GM12878 (cell line): ENCODE results near the gene ADIPOQ. TPM values are rescaled to one million over a fixed set of nuclear protein-coding genes. Genes with fewer than 3 reads are reported as not detected.
"Not testable (repeated sequence)": the region's sequence is repeated elsewhere in the genome, so short reads cannot be mapped to it uniquely, and the experiment has no call there.

Source experiments
- ATAC-seq: fragments of 200-7000 bp; cut with Tn5 transposase; 3 replicates; pipeline ENCODE4 v1.9.1; 2020; ENCODE audit warnings: mild to moderate bottlenecking, moderate library complexity
- BruUV-seq: library from RNA; stranded (reverse); fragments of 400-500 nt; replicated peaks from 2 replicates; lab custom pipeline; 2021; lab: Mats Ljungman, UMichigan
- CTCF ChIA-PET: fragments of 300-600 bp; sonication (Branson Sonifier 250); formaldehyde crosslinking; extraction: SDS; loops from one replicate; lab custom pipeline; 2021; ENCODE audit warnings: inconsistent platforms; lab: Yijun Ruan, JAX
- POLR2A ChIA-PET: fragments of 350-600 bp; formaldehyde crosslinking; extraction: SDS; loops from one replicate; lab custom pipeline; 2021; ENCODE audit warnings: inconsistent platforms; lab: Charles Lee
- RAD21 ChIA-PET: fragments of 300-600 bp; sonication (Branson Sonifier 250); formaldehyde crosslinking; loops from one replicate; lab custom pipeline; 2023; ENCODE audit warnings: antibody characterized with exemption; ENCODE audit not compliant: unreplicated experiment; lab: Charles Lee
- SMC1A ChIA-PET: fragments of 300-600 bp; sonication (Branson Sonifier 250); formaldehyde crosslinking; loops from one replicate; lab custom pipeline; 2023; ENCODE audit not compliant: unreplicated experiment, uncharacterized antibody; lab: Charles Lee
- DNase-seq: peaks from one replicate; pipeline ENCODE4 v3.0.0-alpha.2; 2011; ENCODE audit warnings: low read depth, low spot score
- FAIRE-seq: peaks from 3 replicates; lab custom pipeline; 2011; peaks lifted over from hg19 to GRCh38; lab: Jason Lieb, UNC
- H2AFZ ChIP-seq: 2 replicates; pipeline ENCODE4 v1.6.0; 2011; ENCODE audit warnings: low read depth, low read length, control low read depth; ENCODE audit not compliant: control insufficient read depth
- H3K27ac ChIP-seq: 2 replicates; pipeline ENCODE4 v1.5.1; 2011; ENCODE audit warnings: control low read depth; ENCODE audit not compliant: control insufficient read depth, insufficient read depth
- H3K27me3 ChIP-seq, 2 experiments: replicated peaks in 1 of 2; 2 replicates each; pipeline versions ENCODE4 v1.6.0 to v1.6.1; 2011; ENCODE audit warnings: low read length in 1 of 2; ENCODE audit not compliant: control insufficient read depth in 2 of 2, insufficient read depth in 2 of 2
- H3K36me3 ChIP-seq, 2 experiments: 2 replicates each; pipeline ENCODE4 v1.5.1; 2011; ENCODE audit warnings: low read length in 1 of 2; ENCODE audit not compliant: control insufficient read depth in 2 of 2, insufficient read depth in 2 of 2
- H3K4me1 ChIP-seq: 2 replicates; pipeline ENCODE4 v1.6.1; 2011; ENCODE audit warnings: mild to moderate bottlenecking, low read length, moderate library complexity, mixed read lengths; ENCODE audit not compliant: control insufficient read depth, insufficient read depth
- H3K4me2 ChIP-seq: 2 replicates; pipeline ENCODE4 v1.6.0; 2011; ENCODE audit warnings: control low read depth; ENCODE audit not compliant: control insufficient read depth, insufficient read depth
- H3K4me3 ChIP-seq: fragments of 200-600 bp; sonication (generic); 2 replicates; pipeline ENCODE4 v1.5.1; 2016
- H3K79me2 ChIP-seq: 2 replicates; pipeline ENCODE4 v1.6.0; 2011; ENCODE audit warnings: low read length; ENCODE audit not compliant: control insufficient read depth, insufficient read depth
- H3K9ac ChIP-seq: 2 replicates; pipeline ENCODE4 v1.8.0; 2011; ENCODE audit warnings: low read length, control low read depth, mixed read lengths; ENCODE audit not compliant: control insufficient read depth, insufficient read depth
- H3K9me3 ChIP-seq: replicated peaks from 3 replicates; pipeline ENCODE4 v1.5.1; 2011; ENCODE audit warnings: mild to moderate bottlenecking, low read length; ENCODE audit not compliant: control insufficient read depth, insufficient read depth
- H4K20me1 ChIP-seq: 2 replicates; pipeline ENCODE4 v1.6.0; 2011; ENCODE audit not compliant: control insufficient read depth, insufficient read depth
- EGR1 ChIP-seq, 2 experiments: IDR thresholded peaks; 1 replicate in 1 of 2; 2 replicates in 1 of 2; pipeline ENCODE4 v1.6.1; 2011 to 2012; ENCODE audit warnings: low read depth in 2 of 2, low read length in 2 of 2, borderline replicate concordance in 1 of 2, mild to moderate bottlenecking in 1 of 2, moderate library complexity in 1 of 2
- HDGF ChIP-seq: fragments of 450-650 bp; IDR thresholded peaks from 2 replicates; pipeline ENCODE4 v1.6.1; 2016; ENCODE audit warnings: antibody characterized with exemption
- POLR2AphosphoS2 ChIP-seq: IDR thresholded peaks from 2 replicates; pipeline ENCODE4 v1.6.1; 2011; ENCODE audit warnings: low read depth, mild to moderate bottlenecking, low read length, improper control_type of control experiment, moderate library complexity
- SMARCA5 ChIP-seq: fragments of 450-650 bp; IDR thresholded peaks from 2 replicates; pipeline ENCODE4 v1.6.1; 2017; ENCODE audit warnings: mild to moderate bottlenecking
- SUPT20H ChIP-seq: IDR thresholded peaks from 2 replicates; pipeline ENCODE4 v1.6.1; 2011; ENCODE audit warnings: low read depth, mild to moderate bottlenecking, low read length, moderate library complexity, borderline replicate concordance; ENCODE audit not compliant: control insufficient read depth
- TCF3 ChIP-seq: IDR thresholded peaks from 2 replicates; pipeline ENCODE4 v1.6.1; 2012; ENCODE audit warnings: low read depth, mild to moderate bottlenecking, low read length, borderline replicate concordance; ENCODE audit not compliant: insufficient read depth
- ZNF384 ChIP-seq: IDR thresholded peaks from 2 replicates; pipeline ENCODE4 v1.6.1; 2012; ENCODE audit warnings: low read depth, mild to moderate bottlenecking, low read length, improper control_type of control experiment, borderline replicate concordance
- WGBS: methylation state at CpG from one replicate; pipeline ENCODE4 v1.1.6; 2016; ENCODE audit warnings: low lambda C conversion rate; ENCODE audit not compliant: insufficient replicate concordance, insufficient coverage; ENCODE audit errors: missing lambda C conversion rate; 5-methylcytosine and 5-hydroxymethylcytosine counted together
- in situ Hi-C: fragments of 300-500 bp; cut with MboI; formaldehyde crosslinking; loops from 9 replicates; pipeline ENCODE4 v1.14.3; 2018; ENCODE audit warnings: mixed read lengths
- intact Hi-C: fragments of 100-400 bp; cut with micrococcal nuclease; formaldehyde crosslinking; loops from one replicate; pipeline ENCODE4 v1.14.2; 2022; ENCODE audit not compliant: unreplicated experiment
- polyA plus RNA-seq, 11 experiments: library from polyadenylated mRNA; depleted of rRNA in 4 of 11; unstranded in 6 of 11; stranded (reverse) in 5 of 11; fragments of >200 nt; fragmentation: Nextera tagmentation in 4 of 11; fragmentation: Illumina TruSeq in 1 of 11; extraction: Ambion mirVana in 4 of 11; extraction: Trizol in 1 of 11; gene quantifications; 1 replicate in 1 of 11; 2 replicates in 10 of 11; pipeline versions ENCODE4 v1.2.1 to v1.2.3, GENCODE V29; 2011 to 2016; ENCODE audit warnings: inconsistent platforms in 2 of 11, missing spikeins in 2 of 11, low read depth in 1 of 11
- total RNA-seq, 4 experiments: library from RNA; depleted of rRNA in 3 of 4; stranded (reverse); fragments of >200 nt in 3 of 4; fragmentation: Illumina TruSeq in 1 of 4; extraction: Trizol in 1 of 4; gene quantifications; 2 replicates each; pipeline versions ENCODE4 v1.2.1 to v1.2.3, GENCODE V29; 2013 to 2021
- TF ChIP-seq, protein P1 (sequence below): fragments of 450-650 bp; IDR thresholded peaks from 2 replicates; pipeline ENCODE4 v1.6.1; 2016; ENCODE audit warnings: mild to moderate bottlenecking

The ADIPOQ gene
- total and polyA plus RNA-seq, 10 of the 15 experiments (the other 5 are each of a cell fraction or from before 2014, with no cell fraction given): not detected

DNA sequence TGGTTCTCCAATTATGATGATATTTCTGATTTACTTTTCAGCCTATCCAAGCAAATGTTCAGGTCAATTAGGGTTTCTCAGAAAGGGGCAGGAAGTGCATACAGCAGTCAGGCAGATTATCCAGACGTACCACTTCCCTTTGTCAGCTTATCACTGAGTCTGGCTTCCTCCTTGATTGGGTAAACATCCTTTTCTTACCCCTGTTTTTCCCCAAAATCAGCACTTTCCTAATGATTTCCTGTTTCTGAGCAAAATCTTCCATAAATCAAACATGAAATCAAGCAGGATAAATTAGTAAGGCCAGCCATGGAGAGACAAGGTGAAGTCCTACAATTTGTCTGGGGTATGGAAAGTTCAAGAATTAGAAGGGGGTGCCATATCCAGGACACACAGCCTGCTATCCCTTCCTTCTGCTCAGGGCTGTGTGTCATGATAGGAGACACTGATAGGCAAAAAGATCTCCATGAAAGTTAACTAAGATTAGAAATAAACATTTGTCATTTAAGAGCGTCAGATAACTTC lies 29.0 kb downstream of the ADIPOQ start:
- Histone ChIP-seq H3K4me1 (no peaks in the 10 kb centered on the region), H3K79me2 (no peaks in the 10 kb centered on the region), H3K4me3 (no peak overlapping the region), H4K20me1 (no peaks in the 10 kb centered on the region), H3K9me3 (no peaks in the 10 kb centered on the region), H3K27me3 (no peaks in the 10 kb centered on the region), H2AFZ (no peak overlapping the region; the same call in 1 of the 2 replicates), H3K4me2 (no peak overlapping the region), H3K36me3 (no peaks in the 10 kb centered on the region), H3K9ac (no peak overlapping the region), H3K27ac (no peak overlapping the region)
- intact Hi-C loops (no loop called here), in situ Hi-C loops (no loop called here)
- 31% methylated on average over 2 of the region's 2 CpGs for WGBS
- ChIA-PET POLR2A (no interaction called here), RAD21 (no interaction called here), SMC1A (interaction anchor here (0.8 to 1.4 kb wide), 3 partner anchors 11 to 22 kb away, joined by 3 read pairs; no protein-coding TSS in a partner anchor), CTCF (interaction anchor here (0.8 to 0.9 kb wide), 2 partner anchors 22 to 267 kb away, joined by 3 read pairs; no protein-coding TSS in a partner anchor)
- FAIRE-seq (no peak), ATAC-seq (no peak), DNase-seq (no peak)
- BruUV-seq: no TSS peak
- TF ChIP-seq POLR2AphosphoS2 (no peak), EGR1 (IDR thresholded peaks at IDR 0.05; ENCODE audit: borderline replicate concordance in 1 of 2, low read depth in 2 of 2, low read length in 2 of 2) (no peak), TCF3 (no peak), ZNF384 (no peak), HDGF (no peak), SMARCA5 (no peak), SUPT20H (no peak)
- TF ChIP-seq, protein P1, sequence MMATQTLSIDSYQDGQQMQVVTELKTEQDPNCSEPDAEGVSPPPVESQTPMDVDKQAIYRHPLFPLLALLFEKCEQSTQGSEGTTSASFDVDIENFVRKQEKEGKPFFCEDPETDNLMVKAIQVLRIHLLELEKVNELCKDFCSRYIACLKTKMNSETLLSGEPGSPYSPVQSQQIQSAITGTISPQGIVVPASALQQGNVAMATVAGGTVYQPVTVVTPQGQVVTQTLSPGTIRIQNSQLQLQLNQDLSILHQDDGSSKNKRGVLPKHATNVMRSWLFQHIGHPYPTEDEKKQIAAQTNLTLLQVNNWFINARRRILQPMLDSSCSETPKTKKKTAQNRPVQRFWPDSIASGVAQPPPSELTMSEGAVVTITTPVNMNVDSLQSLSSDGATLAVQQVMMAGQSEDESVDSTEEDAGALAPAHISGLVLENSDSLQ: no peak

DNA sequence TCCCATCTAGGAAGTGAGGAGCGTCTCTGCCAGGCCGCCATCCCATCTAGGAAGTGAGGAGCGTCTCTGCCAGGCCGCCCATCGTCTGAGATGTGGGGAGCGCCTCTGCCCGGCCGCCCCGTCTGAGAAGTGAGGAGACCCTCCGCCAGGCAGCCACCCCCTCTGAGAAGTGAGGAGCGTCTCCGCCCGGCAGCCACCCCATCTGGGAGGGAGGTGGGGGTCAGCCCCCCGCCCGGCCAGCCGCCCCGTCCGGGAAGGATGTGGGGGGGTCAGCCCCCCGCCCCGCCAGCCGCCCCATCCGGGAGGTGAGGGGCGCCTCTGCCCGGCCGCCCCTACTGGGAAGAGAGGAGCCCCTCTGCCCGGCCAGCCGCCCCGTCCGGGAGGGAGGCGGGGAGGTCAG lies 31.3 kb downstream of the ADIPOQ start:
- intact Hi-C loops: not testable (repeated sequence)
- WGBS: 80% methylated on average over 4 of the region's 30 CpGs

DNA sequence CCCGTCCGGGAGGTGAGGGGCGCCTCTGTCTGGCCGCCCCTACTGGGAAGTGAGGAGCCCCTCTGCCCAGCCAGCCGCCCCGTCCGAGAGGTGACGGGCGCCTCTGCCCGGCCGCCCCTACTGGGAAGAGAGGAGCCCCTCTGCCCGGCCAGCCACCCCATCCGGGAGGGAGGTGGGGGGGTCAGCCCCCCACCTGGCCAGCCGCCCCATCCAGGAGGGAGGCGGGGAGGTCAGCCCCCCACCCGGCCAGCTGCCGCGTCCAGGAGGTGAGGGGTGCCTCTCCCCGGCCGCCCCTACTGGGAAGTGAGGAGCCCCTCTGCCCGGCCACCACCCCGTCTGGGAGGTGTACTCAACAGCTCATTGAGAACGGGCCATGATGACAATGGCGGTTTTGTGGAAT lies 31.7 kb downstream of the ADIPOQ start:
- H3K9ac ChIP-seq, H3K79me2 ChIP-seq, BruUV-seq, ATAC-seq, H3K27ac ChIP-seq, H3K4me2 ChIP-seq, H3K27me3 ChIP-seq, H3K4me3 ChIP-seq, SMC1A ChIA-PET, DNase-seq, FAIRE-seq, POLR2A ChIA-PET, H4K20me1 ChIP-seq, H3K4me1 ChIP-seq, in situ Hi-C loops, H3K36me3 ChIP-seq, intact Hi-C loops, CTCF ChIA-PET, RAD21 ChIA-PET, H2AFZ ChIP-seq, H3K9me3 ChIP-seq: not testable (repeated sequence)
- WGBS: 80% methylated on average over 1 of the region's 24 CpGs

More for the DNA sequence above, 31.3 kb downstream of the ADIPOQ start:
- in situ Hi-C loops, H3K27me3 ChIP-seq, H3K27ac ChIP-seq, H3K79me2 ChIP-seq, H4K20me1 ChIP-seq, H3K9me3 ChIP-seq, ATAC-seq, DNase-seq, RAD21 ChIA-PET, H3K4me1 ChIP-seq, H3K9ac ChIP-seq, CTCF ChIA-PET, H2AFZ ChIP-seq, H3K36me3 ChIP-seq, FAIRE-seq, BruUV-seq, POLR2A ChIA-PET, H3K4me3 ChIP-seq, H3K4me2 ChIP-seq, SMC1A ChIA-PET: not testable (repeated sequence)
